ENCODE measurements around the gene HIGD1B. TPM values are rescaled to one million over a fixed set of nuclear protein-coding genes. Genes with fewer than 3 reads are reported as not detected.

The HIGD1B gene
- total and polyA plus RNA-seq, 2 of the 13 experiments (the other 11 are each of a cell fraction or from before 2014, with no cell fraction given), result not detected

DNA sequence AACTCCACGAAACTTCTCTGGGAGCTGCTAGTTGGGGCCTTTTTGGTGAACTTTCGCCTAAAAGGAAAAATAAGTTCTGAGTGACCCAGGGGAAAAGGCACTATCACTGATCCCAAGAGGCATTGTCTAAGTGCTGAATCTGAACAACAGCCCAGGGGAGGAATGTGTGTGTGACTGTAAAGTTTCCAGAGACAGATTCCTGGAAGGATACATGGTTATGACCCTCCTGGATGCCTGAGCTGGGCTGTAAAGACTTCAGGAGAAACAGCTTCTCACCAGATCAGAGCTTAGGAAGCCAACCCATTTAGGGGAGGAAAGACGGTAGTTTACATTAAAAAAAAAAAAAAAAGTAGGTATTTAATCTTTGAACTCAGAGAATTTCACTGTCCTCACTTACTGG, 20.2 kb downstream of the HIGD1B start (continued):
- TF ChIP-seq MYC (CRISPR knock-in tag; IDR thresholded peaks at IDR 0.05; ENCODE audit: borderline replicate concordance) (no peak), ZNF460 (CRISPR knock-in tag; IDR thresholded peaks at IDR 0.05; ENCODE audit: borderline replicate concordance) (no peak), NR2C2 (CRISPR knock-in tag; IDR thresholded peaks at IDR 0.05; ENCODE audit: borderline replicate concordance) (no peak), ZFP36L2 (CRISPR knock-in tag; IDR thresholded peaks at IDR 0.05) (no peak), ZNF678 (CRISPR knock-in tag; IDR thresholded peaks at IDR 0.05) (no peak), KLF16 (CRISPR knock-in tag; IDR thresholded peaks at IDR 0.05) (no peak), ZNF3 (CRISPR knock-in tag; IDR thresholded peaks at IDR 0.05) (no peak), ZNF598 (CRISPR knock-in tag; IDR thresholded peaks at IDR 0.05; ENCODE audit: borderline replicate concordance) (no peak), ZNF446 (CRISPR knock-in tag; IDR thresholded peaks at IDR 0.05) (no peak)
- TF ChIP-seq, protein P1, sequence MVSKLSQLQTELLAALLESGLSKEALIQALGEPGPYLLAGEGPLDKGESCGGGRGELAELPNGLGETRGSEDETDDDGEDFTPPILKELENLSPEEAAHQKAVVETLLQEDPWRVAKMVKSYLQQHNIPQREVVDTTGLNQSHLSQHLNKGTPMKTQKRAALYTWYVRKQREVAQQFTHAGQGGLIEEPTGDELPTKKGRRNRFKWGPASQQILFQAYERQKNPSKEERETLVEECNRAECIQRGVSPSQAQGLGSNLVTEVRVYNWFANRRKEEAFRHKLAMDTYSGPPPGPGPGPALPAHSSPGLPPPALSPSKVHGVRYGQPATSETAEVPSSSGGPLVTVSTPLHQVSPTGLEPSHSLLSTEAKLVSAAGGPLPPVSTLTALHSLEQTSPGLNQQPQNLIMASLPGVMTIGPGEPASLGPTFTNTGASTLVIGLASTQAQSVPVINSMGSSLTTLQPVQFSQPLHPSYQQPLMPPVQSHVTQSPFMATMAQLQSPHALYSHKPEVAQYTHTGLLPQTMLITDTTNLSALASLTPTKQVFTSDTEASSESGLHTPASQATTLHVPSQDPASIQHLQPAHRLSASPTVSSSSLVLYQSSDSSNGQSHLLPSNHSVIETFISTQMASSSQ (IDR thresholded peaks at IDR 0.05; ENCODE audit: low read depth), result no peak
- TF ChIP-seq, protein P1 (CRISPR knock-in tag; IDR thresholded peaks at IDR 0.05; ENCODE audit: borderline replicate concordance), result no peak
- TF ChIP-seq, protein P2, sequence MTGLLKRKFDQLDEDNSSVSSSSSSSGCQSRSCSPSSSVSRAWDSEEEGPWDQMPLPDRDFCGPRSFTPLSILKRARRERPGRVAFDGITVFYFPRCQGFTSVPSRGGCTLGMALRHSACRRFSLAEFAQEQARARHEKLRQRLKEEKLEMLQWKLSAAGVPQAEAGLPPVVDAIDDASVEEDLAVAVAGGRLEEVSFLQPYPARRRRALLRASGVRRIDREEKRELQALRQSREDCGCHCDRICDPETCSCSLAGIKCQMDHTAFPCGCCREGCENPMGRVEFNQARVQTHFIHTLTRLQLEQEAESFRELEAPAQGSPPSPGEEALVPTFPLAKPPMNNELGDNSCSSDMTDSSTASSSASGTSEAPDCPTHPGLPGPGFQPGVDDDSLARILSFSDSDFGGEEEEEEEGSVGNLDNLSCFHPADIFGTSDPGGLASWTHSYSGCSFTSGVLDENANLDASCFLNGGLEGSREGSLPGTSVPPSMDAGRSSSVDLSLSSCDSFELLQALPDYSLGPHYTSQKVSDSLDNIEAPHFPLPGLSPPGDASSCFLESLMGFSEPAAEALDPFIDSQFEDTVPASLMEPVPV (CRISPR knock-in tag; IDR thresholded peaks at IDR 0.05), result no peak

Measured in HepG2 (cell line).